GM18907 (cell line): ENCODE measurements around the gene HMGXB3.
"Not testable (repeated sequence)": the region's sequence is repeated elsewhere in the genome, so short reads cannot be mapped to it uniquely, and the experiment has no call there.

ENCODE experiments used
- ATAC-seq: cut with Tn5 transposase; IDR thresholded peaks from one replicate; pipeline ENCODE4 v1.9.1; 2021; ENCODE audit warnings: mild to moderate bottlenecking, moderate library complexity; ENCODE audit not compliant: unreplicated experiment

Gene HMGXB3

GRCh38 chr5:150081541-150082283 is 81.2 kb downstream of the HMGXB3 start:
- ATAC-seq: peak; percentile 76

DNA sequence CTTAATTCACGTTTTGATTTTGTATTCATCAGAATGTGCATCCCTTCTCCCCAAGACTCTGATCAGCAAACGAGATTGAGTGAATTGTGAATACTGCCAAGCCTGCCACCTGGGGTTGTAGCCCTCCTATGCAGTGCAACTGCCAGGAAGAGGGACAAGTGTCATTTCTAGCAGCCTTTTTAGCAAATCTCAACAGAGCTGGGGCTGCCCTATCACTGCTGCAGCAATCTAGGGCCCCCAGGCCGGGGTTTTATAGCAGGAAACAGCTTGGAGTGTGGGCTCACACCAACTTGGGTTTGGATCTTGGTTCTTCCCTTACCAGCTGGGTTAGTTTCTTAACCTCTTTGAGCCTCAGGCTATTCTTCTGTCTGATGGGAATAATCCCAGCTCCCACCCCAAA is 81.8 kb downstream of the HMGXB3 start:
- peak; percentile 27 for ATAC-seq

DNA sequence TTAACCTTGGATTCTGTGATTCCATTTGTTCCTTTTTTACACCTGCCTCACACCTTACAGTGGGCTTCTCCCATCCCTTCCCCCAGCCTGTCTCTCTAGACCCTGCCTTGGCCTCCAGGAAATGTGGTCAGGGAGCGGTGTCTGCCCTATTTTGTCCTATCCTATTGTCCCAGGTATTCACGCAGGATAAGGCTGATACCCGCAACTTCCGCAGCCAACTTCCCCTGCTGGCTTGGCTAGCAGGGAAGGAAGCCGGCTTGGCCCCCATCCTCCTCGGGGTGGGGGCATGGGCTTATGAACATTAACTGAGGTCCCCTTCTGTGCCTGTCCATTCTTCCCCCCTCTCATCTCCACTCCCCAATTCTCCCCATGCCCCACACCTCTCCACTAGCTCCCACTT is 82.3 kb downstream of the HMGXB3 start:
- ATAC-seq: no peak

GRCh38 chr5:150084754-150085153 is 84.2 kb downstream of the HMGXB3 start:
- ATAC-seq: not testable (repeated sequence)

DNA sequence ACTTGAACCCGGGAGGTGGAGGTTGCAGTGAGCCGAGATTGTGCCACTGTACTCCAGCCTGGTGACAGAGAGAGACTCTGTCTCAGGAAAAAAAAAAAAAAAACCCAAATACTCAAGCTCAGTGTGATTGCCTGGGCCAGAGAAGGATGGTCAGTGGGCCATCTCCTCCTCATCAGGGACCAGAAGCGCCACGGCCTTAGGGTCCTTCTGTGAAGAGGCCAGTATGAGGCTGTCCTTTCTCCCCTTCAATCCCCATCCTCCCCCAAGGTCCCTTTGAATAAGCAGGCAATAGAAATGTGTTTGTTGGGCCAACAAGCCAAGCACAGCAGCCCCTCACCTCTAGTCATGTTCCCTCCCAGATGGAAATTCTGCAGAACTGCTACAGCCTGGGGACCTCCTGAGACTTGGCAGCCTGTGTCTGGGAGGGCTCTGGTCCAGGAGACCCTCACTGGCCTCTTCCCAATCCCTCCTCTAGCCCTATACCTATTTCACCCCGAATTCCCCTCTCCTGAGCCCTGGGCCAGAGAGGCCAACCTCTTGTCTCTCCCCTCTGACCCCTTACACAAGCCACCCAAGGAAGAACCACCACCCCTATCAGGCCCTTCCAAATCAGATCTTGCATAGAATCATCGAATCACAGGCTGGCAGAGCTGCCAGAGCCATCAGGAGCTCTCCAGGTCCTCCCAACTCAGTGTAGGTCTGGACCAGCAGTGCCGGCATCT is 84.8 kb downstream of the HMGXB3 start:
- ATAC-seq: no peak

DNA sequence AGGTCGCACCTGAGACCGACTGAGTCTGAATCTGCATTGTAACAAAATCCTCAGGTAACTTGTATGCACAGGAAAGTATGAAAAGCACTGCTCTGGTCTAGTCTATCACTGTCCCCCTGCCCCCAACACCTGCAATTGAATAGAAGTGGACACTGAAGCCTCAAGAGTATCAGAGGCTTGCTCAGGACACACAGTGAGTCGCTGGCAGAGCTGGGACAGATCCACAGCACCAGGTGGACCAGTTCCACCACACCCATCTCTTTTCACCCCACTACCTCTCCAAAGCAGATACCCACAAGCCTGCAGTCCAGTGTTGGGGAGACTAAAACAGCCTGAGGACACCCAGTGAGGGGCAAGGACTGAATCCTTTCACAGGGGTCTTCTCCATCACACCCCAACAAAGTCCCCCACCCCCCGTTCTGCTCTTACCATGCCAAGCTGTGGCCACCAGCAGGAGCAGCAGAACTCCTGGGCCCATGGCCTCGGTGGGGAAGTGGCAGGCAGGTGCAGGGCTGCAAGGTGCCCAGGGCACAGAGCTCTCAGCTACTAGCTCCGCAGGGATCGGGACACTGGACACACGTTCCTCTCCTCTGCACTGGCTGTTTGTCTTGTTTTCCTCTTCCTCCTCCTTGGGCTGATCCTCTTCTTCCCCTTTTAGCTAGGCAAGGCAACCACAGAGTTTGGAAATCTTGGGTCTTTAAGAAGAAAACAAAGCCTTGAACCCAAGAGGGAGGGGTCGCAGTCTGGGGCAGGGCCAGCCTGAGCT is 85.6 kb downstream of the HMGXB3 start, which contains the start of gene CSF1R:
CSF1R (minus strand) TSS at position 605 of the 766 bp plus-strand sequence; CDS start at position 478, 127 bp downstream.
- ATAC-seq: no peak

DNA sequence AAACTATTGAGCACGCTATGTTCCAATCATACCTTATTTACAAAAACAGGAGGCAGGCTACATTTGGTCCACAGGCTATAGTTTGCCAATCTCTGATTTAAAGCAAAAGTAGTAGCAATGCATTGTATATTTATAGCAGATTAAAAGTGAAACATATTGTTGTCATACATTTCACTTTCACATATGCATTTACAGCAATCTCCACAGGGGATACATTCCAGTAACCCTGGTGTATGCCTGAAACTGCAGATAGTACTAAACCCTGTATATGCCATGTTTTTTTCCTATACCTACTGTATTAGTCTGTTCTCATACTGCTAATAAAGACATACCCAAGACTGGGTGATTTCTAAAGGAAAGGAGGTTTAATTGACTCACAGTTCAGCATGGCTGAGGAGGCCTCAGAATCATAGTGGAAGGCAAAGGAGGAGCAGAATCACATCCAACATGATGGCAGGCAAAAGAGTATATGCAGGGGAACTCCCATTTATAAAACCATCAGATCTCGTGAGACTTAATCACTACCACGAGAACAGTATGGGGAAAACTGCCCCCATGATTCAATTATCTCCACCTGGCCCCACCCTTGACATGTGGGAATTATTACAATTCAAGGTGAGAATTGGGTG is 91.7 kb downstream of the HMGXB3 start:
- no peak for ATAC-seq

DNA sequence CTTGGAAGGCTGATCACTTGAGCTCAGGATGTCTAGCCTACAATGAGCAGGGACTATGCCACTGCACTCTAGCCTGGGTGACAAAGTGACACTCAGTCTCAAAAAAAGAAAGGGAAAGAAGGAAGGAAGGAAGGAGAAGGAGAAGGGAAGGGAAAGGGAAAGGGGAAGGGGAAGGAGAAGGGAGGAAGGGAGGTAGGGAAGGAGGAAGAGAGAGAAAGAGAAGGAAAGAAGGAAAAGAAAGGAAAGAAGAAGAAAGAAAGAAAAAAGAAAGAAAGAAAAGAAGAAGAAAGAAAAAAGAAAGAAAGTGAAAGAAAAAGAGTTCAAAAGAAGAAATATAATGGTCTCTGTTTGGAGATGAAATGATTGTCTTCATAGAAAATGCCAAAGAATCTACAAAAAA is 96.6 kb downstream of the HMGXB3 start:
- ATAC-seq: no peak

- ATAC-seq: no peak
Measured at GRCh38 chr5:150101023-150101422, 100.5 kb downstream of the HMGXB3 start.
